CD1c-positive myeloid dendritic cell (primary cell): ENCODE results near the gene SURF1.

ENCODE experiments used
- DNase-seq: peaks from one replicate; pipeline ENCODE4 v3.0.0-alpha.2; 2016; ENCODE audit errors: extremely low spot score

The SURF1 gene

DNA sequence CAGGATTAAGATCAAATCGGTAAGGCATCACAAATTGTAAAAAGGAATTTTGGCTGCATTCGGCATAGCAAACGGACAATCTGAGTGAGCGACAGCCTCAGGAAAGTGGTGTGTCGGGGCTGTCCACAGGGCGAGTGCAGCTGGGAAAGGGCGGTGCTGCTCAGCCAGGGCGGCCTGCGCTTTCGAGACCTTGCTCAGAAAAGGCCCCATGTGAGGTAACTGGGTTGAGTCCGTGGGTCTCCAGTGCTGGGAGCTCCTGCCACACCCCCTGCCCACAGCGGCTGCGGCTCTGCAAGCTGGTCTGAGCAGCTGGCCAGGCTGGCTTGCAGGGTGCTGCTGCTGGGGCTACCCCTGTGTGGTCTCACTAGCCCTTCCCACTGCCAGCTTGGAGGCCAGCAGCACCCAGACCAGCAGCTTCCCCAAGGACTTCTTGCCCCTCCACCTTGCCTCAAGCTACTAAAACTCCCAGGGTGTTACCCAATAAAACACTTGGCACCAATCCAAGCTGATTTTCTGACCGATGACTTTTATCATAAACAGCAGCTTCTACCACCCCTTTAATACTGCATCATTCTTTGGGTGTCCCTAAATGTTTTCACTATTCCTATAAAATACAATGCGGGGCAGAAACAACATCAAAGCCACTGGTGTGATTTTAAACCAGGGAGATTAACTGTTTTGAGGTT, 6.2 kb upstream of the SURF1 start:
- no peak for DNase-seq

DNA sequence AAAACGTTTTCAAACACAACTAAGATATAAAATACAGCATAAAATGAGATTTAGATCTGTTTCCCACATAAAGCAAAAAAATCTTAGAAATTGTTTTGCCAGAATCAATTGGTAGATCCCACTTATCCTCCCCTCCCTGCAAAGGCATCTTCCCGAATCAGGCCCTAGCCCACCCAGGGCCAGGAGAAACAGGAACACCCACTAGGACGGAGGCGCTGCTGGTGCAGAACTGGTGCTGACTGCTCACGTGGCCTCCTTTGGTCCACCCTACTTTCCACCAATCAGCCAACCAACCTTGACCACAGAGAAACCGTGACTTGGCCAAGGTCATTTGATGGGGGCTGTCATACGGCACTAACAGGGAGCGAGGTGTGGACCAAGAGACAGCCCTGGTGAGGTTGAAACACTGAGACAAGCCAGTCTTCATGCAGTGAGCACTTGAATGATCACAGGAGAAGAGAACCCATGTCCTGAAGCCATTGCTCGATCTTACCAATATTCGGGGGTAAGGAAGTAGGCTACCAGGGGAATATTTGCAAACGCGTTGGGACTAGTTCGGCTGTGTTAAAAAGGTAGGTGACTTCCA, 5.3 kb upstream of the SURF1 start:
- no peak for DNase-seq

DNA sequence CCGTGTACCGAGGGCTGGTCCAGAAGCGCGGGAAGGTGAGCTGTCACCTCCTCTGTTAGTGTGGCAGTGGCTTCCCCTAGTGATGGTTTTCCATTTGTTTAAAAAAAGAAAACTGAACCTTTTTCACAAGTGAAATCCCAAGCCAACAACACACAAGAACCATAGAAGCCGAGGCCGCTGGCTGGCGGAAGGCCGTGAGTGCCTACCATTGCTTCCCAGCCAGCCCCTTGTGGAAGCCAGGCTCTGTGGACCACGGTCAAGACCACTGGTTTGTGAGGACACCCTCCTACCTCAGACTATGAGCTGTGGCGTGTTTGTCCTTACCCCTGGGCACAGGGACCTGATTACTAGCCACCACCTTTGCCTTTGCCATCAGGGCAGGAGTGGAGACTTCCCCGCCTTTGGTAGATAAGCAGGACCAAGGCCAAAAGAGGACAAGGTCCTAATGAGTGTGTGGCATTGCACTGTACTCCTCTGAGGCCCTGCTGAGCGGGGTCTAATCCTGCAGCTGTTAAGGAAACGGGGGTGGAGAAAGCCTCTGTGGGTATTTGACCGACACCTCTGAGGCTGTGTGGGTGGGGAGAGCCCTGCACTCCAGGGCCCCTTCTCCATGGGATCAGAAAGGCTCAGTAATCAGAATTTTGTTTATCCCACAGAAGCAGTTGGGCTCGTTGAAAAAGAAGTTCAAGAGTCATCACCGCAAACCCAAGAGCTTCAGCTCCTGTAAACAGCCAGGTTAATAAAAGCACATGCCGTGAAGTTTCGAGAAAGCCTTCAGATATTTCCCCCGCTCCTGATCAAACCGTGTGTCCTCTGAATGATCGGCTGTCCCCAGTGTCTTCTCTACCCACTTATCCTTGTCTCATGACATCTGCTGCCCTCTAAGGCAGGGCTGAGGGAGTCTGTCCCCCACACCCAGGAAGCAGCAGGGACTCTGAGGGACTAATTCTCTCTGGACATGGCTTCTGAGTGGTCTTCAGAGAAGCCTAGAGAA, 4.4 kb upstream of the SURF1 start:
- DNase-seq, result no peak

DNA sequence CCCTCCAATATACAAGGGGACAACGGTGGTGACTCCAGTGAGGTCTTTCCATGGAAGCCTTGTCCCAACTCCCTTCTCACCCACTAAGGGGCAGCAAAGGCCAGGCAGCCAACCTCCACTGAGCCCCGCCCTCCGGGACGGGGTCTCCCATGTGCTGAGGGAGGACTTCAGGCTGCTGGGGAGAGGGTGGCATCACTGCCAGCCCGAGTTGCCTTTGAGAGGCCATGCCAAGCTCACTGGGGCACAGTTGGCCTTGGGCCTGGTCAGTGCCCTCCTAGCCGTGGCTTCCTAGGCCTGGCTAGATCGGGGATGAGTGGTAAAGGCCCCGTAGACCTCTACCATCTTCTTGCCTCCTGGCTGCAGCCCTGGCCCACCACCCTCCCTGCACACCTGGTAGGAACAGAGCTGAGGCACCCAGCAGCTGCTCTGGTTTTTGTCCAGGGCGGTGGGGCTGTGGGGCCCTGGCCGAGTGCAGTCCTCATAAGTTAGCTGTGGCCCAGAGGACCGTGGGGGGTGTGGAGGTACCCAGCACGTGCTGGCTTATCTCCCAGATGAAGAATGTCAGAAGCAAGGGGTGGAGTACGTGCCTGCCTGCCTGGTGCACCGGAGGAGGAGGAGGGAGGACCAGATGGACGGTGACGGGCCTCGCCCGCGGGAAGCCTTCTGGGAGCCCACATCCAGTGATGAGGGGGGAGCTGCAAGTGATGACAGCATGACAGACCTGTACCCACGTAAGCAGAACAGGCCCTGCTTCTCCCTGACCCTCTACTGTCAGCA, 3.3 kb upstream of the SURF1 start:
- DNase-seq, result no peak

DNA sequence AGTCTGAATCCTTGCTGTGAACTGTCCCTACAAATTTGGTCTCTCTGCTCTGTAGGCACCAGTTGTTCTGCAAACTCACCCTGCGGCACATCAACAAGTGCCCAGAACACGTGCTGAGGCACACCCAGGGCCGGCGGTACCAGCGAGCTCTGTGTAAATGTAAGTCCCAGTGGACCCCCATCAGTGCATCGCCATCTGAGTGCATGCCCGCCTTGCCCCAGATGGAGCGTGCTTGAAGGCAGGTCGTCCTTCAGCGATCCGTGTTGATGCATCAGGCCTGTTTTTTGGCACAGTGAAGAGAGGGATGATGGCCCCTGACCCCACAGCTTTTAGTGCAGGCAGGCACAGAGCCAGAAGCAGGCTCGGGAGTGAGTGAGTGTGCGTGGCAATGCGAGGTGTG, 1.4 kb upstream of the SURF1 start:
- DNase-seq, result no peak

DNA sequence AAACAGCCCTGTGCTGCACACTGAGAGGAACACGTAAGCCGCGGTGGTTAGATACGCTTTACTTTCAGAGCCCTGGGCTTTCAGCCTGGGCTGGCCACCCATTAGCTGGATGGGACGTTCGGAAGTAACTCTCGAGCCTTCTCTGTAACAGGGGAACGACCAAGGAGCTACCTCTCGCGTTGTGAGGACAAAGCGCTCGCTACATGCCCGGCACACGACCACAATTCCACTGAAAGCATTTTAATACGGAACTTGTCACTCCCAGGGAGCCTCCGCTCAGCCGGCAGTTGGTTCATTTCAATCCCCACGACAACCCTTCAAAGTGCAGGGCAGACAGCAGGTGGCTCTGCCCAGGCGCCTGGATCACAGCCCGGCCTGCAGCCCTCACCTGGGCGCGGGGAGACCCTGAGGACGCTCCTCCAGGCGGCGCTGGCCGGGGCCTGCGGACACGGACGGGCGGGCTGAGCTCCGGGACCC, 368 bp downstream of the SURF1 start:
- peak; percentile 20 for DNase-seq

DNA sequence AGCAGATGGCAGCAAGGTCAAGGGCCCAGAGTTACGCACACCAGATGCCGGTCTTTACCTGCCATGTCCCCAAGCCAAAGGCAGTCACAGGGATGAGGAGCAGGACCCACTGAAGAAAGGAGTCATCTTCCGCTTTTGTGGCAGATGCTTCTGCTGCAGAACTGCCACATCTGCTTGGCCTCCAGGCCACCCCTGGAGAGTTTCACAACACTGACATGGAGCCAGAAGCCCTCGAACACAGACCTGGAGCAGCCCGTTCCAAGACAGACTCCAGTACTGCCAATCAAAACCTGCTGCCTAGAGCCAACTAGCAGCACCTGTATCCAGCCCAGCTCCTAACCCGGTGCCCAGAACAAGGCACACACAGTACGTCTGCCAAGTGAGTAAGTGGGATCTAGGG, 1.5 kb downstream of the SURF1 start:
- DNase-seq, result no peak

DNA sequence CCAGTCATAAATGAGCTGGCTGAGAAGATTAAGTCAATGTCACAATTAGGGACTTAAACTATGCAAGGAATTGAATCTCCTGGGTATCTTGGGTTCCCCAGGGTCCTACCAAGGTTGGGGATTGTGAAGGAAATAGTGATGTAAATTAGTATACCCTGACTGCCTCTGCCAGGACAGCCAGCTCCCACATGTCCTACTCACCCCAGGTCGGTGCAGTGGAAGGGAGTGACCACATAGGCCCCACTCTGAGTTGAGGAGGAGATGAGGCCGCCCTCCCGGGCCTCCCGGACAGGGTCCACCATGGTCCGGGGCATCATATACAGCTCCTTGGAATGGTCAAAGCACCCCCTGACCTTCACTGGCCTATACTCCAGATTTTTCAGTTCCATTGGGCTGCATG, 2.7 kb downstream of the SURF1 start:
- no peak for DNase-seq

DNA sequence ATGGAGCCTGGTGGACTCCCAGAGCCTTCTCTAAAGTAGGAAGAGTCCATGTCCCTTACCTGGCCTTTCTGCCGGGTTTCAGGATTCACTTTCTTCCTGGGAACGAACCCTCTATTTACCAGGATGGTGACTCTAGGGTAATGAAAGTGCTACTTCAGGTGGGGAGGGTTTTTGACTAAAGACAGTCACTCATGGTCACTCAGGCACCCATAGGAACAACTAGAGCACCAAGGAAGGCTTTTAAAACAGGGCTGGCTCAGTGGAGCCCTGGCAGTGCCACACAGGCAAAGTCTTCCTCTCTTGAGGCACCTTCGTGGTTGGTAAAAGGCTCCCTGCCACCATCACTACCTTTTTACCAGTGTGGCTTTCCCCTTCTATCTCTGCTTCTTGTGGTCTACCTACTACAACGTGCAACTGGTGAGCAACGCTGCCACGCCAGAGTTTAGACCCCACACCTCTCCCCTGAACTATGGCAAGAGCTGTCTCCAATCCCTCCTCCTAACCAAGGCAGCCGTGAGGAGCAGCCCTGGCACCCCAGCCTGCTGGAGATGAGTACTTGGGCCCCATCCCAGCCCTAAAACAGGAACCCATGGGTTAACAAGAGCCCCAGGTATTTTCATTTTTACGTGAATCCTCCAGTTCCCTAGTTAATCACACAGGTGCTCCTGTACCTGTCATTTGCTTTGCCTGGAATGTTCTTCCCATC, 3.5 kb downstream of the SURF1 start:
- no peak for DNase-seq

DNA sequence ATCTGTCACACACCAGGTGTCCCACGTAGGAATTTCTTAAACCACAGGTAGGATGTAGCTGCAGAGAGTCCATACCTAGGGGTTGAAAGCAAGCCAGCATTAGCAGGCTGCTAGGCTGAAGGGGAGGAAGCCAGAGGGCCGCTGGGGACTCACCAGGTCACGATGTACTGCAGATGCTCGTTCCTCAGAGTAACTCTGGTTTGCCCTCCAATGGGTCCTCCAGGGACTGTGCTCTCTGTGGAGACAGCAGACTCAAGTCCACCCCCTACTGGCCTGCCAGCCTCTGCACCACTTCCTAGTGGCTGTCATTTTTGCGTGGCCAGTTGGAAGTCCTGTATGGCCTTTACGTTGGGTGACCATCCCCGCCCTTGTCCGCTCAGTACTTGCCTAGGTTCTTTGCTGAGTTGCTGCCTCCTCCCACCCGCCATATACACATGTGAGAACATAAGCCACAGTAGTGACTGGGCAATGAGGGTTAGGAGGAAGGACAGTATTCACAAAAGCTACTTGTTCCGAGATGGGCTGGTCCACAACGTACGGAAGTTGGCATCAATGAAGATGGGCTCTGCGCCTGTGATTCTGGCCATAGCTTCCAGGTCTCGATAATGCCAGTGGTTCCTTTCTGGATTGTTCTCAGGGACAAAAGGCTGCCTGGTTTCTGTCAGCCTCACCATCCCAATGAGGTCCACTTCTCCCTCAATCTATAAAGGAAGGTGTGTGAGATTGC, 4.2 kb downstream of the SURF1 start:
- DNase-seq, result peak; percentile 63

DNA sequence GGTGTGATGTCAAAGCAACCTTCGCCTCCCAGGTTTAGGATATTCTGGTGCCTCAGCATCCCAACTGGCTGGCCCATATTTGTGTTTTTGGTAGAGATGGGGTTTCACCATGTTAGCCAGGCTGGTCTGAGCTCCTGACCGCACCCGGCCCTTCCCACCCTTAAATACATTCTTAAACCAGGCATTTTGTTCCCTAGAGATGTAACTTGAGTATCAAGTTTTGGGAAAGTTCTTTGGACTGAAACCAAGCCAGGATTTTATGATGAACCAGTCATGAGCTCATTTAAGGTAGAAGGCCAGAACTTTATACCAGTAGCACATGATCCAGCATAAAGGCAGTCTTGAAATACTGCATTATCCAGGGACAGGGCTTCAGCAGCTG, 4.8 kb downstream of the SURF1 start:
- DNase-seq, result no peak

DNA sequence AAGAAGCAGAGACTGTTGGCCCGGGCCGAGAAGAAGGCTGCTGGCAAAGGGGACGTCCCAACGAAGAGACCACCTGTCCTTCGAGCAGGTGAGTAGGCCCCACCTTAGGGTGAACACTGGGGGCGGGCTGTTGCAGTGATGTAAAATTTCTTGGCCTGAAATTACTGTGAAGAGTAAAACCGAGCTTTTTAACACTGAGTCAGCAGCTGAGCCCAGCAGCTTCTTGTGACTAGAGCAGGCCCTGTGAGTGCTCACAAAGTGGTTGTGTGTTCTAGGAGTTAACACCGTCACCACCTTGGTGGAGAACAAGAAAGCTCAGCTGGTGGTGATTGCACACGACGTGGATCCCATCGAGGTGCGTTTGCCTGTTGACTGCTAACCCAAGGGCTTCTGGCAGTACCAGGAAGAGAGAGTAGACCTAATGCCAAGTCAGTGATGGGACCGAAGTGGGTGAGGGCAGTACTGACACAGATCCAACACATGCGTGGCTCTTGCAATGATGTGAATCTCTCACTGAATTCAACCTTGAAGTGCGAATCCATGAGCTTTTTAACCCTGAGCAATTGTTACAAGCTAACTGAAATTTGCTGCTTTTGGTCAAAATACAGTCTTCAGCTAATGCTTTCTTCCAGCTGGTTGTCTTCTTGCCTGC, 6.2 kb downstream of the SURF1 start:
- DNase-seq, result no peak

DNA sequence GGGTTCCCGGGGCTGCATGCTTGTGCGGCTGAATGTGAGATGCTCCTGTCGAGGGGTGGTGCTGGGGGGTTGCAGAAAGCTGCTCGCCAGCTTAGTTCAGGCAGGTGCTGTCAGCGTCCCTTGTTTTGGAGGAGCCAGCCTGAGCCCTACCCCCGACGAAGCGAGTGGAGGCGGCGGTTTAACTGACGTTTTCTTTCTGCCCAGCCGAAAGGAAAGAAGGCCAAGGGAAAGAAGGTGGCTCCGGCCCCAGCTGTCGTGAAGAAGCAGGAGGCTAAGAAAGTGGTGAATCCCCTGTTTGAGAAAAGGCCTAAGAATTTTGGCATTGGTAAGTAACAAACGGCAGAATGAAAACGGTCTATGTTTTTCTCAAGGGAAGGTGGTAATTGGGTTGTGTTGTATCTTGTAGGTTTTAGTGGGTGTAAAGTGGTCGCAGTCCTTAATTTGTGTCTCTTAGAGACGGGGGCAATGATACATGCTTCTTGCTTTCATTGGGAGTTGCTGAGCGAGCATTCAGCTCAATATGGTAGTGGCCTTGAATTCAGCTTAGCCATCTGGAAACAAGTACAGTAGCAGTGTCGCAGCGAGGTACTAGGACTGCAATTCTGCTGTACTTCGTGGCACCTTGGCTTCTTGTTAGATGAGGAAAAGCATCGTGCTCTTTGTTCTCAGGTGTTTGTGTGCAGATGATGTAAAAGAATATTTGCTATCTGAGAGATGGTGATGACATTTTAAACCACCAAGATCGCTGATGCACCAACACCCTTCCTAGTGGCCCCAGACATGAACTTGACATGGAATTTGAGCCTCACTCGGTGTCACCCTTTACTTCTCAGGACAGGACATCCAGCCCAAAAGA, 7.3 kb downstream of the SURF1 start:
- DNase-seq, result no peak

DNA sequence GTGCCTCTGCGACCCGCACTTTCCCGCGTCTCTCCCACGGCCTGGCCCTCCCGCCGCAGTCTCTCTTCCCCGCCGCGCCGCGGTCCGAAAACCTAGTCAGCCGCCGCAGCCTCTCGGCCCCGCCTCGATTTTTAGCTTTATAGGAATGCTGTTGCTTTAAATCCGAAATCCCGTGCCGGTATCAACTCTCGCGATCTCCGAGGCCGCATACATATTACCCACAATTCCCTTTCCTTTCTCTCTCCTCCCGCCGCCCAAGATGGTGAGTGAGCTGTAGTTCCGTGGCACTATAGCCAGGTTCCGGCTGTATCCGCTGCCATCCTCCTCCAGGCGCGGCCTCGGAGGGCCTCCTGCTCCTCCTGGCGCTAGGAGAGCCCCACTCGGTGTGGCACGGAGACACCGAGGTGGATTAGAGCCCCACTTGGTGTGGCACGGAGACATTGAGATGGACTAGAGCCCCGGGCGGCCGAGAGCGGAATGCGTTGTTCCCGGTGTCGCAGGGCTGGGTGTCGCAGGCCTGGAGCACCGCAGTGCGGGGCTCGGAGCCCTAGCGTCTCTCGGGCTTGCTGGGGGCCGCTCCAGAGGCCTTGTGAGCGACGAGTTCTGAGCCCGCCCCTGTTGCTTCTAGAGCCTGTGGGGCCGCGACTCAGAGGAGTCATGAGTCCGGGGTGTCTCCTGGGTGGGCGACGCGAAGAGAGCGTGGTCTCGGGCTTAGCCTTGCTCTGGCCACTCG, 8.1 kb downstream of the SURF1 start, which contains the start of the genes MED22 and RPL7A:
TSS of gene MED22 (minus strand) at position 147 of the 733 bp plus-strand sequence. CDS start 1,469 bp downstream, outside the sequence.
TSS of gene RPL7A (plus strand) at position 234 of the 733 bp plus-strand sequence. CDS start at position 260, 26 bp downstream.
- DNase-seq, result peak; percentile 98

DNA sequence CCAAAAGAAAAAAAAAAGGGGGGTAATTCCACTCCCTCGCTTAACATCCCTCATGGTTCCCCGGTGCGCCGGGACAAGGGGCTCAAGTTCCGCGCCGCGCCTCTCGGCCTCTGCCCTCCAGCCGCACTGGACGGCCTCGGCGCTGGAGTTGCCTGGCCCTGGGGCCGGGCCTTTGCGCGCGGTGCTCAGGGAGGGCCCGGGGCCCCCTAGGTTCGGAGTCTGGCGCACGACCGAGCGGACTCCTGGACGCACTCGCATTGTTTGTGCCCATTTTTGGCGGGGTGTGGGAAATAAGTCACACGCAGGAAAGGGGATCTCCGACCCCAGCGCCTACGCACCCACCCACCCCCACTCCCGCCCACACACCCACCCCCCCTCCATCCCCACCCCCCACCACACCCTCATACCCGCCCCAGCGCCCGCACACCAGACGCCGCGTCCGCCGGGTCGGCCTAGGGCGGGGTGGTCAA, 8.7 kb downstream of the SURF1 start:
- DNase-seq, result peak; percentile 29

DNA sequence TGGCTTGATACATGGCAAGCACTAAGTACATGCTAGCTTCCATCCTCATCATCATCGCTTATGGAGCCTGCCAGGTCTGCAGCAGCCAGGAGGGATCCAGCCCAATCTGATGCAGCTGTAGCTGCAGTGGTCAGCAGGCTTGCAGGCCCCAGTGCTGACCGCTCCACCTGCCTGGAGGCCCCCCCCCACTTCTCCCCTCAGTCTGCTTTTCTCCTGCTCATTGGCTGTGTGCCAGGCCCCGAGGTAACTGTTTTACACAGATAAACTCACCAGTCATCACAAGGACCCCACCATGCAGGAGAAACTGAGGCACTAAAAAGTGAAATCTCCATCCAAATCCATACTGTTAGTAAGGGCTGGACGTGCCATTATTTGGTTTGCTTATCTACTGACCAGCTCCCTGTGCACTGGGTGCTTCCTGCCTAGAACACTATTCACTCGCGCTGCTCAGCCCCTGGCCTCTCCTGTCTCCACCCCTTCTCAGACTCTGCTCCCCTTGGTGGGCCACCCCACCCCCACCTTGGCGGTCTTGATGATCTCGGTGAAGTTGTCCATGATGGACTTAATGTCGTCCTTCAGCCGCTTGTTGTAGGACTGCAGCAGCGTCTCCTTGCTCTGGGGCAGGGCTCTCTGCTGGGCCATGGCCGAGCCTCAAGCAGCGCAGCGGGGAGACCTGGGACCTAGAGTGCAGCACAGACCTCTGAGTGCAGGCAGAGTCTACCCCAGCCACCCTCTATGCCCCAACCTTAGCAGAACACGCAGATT, 10.1 kb downstream of the SURF1 start:
- DNase-seq, result no peak

DNA sequence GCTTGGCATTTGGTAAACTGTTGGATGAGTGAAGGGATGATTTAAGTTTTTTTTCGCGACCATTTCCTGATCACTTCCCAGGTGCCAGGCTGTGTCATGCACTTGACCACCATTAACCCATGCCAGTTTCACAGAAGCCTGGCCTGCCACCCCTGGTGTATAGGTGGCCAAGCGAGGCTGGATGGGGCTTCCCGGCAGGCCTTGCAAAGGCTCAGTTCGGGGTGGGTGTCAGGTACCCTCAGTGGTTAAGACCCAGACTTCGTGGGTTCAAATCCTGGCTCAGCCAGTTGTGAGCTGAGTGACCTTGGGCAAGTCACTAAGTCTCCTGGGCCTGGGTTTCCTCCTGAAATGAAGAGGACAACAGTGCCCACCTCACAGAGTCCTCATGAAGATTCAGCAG, 10.7 kb downstream of the SURF1 start:
- DNase-seq, result no peak
